Calu3 (cell line): ENCODE results near the gene MSH4. TPM values are rescaled to one million over a fixed set of nuclear protein-coding genes. Genes with fewer than 3 reads are reported as not detected.

Experiments
- BruUV-seq: library from RNA; stranded (reverse); fragments of 400-500 nt; replicated peaks from 2 replicates; lab custom pipeline; 2021; lab: Mats Ljungman, UMichigan
- CTCF ChIA-PET: fragments of 300-600 bp; sonication (Branson Sonifier 250); formaldehyde crosslinking; loops from one replicate; lab custom pipeline; 2022; ENCODE audit warnings: antibody characterized with exemption; lab: Charles Lee
- DNase-seq: peaks from one replicate; pipeline ENCODE4 v3.0.0; 2022
- H3K27ac Mint-ChIP-seq: one replicate; pipeline ENCODE4 v1.8.0; 2022; ENCODE audit warnings: mixed read lengths; ENCODE audit not compliant: unreplicated experiment
- H3K27me3 Mint-ChIP-seq: one replicate; pipeline ENCODE4 v1.8.0; 2022; ENCODE audit warnings: mixed read lengths; ENCODE audit not compliant: unreplicated experiment
- H3K36me3 Mint-ChIP-seq: one replicate; pipeline ENCODE4 v1.8.0; 2022; ENCODE audit warnings: mild to moderate bottlenecking, moderate library complexity, mixed read lengths; ENCODE audit not compliant: insufficient read depth, unreplicated experiment
- H3K4me1 Mint-ChIP-seq: one replicate; pipeline ENCODE4 v1.8.0; 2022; ENCODE audit warnings: mild to moderate bottlenecking, low read depth, mixed read lengths; ENCODE audit not compliant: unreplicated experiment
- H3K4me3 Mint-ChIP-seq: one replicate; pipeline ENCODE4 v1.8.0; 2022; ENCODE audit warnings: mild to moderate bottlenecking, low read depth, moderate library complexity, mixed read lengths; ENCODE audit not compliant: unreplicated experiment
- H3K9me3 Mint-ChIP-seq: one replicate; pipeline ENCODE4 v1.8.0; 2022; ENCODE audit warnings: low read depth, mixed read lengths; ENCODE audit not compliant: unreplicated experiment
- intact Hi-C: fragments of 100-400 bp; cut with micrococcal nuclease; formaldehyde crosslinking; loops from one replicate; pipeline ENCODE4 v1.10.0; 2022; ENCODE audit not compliant: unreplicated experiment
- total RNA-seq: library from RNA; stranded (reverse); gene quantifications from 2 replicates; pipeline ENCODE4 v1.2.3, GENCODE V29; 2022
- TF ChIP-seq, protein P1 (sequence below): fragments of 200-600 bp; IDR thresholded peaks from one replicate; pipeline ENCODE4 v1.8.0; 2022; ENCODE audit warnings: antibody characterized with exemption; ENCODE audit not compliant: unreplicated experiment

The MSH4 gene
- total RNA-seq, 1 experiment from 2014 or later, result 0.83 TPM

DNA sequence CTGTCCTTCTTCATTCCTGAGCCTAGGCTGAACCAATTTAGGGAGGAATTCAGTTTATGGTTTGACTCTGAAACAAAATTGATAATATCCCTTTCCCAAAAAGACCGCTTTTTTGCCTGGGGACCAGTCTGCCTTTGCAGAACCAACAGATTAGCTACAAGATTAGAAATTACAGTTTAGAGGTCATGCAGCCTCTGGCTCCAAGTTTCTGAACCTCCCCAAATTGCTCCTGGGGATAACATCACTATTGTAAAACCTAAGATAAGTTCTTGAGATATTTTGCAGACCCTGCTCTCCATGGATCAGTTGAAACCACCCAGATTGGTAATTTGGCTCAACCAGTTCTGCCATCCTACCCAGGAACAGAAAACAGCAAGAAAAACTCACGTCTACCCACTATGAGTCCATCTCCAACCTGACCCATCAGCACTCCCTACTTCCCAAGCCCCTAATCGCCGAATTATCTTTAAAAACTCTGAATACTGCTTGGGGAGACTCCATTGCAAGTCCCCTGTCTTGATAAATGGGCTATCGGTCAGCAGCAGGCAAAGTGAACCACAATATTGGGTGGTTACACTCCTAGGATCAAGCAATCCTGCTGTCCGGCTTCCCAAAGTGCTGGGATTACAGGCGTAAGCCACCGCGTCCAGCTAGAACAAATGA lies 11.2 kb upstream of the MSH4 start:
- no peak for DNase-seq
- BruUV-seq, result TSS peak; percentile 99
- Mint-ChIP-seq H3K4me1 (peaks cover 15% of the 10 kb centered on the region), H3K36me3 (peaks cover 51% of the 10 kb centered on the region), H3K4me3 (peak overlapping the region; percentile 88), H3K9me3 (peaks cover 2% of the 10 kb centered on the region), H3K27me3 (peaks cover 11% of the 10 kb centered on the region), H3K27ac (peak overlapping the region; percentile 94)
- CTCF ChIA-PET, result interaction anchor here (0.8 to 1.3 kb wide), 2 partner anchors 16 to 552 kb away, joined by 3 read pairs; no protein-coding TSS in a partner anchor
- TF ChIP-seq, protein P1, sequence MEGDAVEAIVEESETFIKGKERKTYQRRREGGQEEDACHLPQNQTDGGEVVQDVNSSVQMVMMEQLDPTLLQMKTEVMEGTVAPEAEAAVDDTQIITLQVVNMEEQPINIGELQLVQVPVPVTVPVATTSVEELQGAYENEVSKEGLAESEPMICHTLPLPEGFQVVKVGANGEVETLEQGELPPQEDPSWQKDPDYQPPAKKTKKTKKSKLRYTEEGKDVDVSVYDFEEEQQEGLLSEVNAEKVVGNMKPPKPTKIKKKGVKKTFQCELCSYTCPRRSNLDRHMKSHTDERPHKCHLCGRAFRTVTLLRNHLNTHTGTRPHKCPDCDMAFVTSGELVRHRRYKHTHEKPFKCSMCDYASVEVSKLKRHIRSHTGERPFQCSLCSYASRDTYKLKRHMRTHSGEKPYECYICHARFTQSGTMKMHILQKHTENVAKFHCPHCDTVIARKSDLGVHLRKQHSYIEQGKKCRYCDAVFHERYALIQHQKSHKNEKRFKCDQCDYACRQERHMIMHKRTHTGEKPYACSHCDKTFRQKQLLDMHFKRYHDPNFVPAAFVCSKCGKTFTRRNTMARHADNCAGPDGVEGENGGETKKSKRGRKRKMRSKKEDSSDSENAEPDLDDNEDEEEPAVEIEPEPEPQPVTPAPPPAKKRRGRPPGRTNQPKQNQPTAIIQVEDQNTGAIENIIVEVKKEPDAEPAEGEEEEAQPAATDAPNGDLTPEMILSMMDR, result no peak
- intact Hi-C loops, result no loop called here

DNA sequence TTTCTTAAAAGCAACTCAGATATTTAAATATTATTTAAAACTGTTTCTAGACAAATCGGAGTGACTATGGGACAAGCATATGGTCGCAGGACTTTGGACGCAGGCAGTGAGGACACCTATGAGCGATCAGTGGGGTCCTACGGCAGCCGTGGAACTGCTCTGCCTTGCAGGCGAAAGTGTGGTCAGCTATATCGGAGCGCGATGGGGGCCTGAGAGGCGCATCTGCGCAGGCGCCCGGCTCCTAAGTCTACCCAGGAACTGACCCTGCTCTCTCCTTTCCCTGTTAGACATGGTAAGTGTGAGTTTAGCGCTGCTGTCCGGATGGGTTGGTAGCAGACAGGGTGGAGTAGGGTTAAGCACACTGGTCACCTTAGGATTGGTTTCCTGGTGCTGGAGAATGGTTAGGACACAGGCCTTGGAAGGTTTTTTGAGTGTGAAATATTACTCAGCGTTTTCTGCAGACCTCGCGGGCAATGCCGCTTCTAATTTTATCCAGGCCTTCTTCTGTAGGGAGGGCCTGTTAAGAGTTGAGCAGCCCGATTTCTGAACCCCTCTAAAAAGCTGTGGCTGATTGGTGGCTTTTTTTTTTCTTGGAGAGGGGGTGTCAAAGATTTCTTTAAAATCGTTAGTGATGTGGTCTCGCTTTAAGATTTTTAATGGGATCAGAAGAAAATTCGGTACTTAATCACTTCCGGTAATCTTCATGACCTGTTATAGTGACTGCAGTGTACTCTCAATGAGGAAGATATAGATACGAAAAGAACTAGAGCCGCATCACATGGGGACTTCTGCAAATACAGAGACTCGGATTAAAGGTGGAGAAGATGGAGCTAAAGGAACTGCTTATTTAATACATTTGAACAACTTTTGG lies 10.5 kb upstream of the MSH4 start, which contains the start of gene RABGGTB:
TSS of gene RABGGTB (plus strand) at position 274 of the 871 bp plus-strand sequence. CDS start at position 290, 16 bp downstream.
- CTCF ChIA-PET, result interaction anchor here (1.3 kb wide), 1 partner anchor 553 kb away, joined by 3 read pairs; no protein-coding TSS in a partner anchor
- peaks cover 59% of the 10 kb centered on the region for H3K36me3 Mint-ChIP-seq

DNA sequence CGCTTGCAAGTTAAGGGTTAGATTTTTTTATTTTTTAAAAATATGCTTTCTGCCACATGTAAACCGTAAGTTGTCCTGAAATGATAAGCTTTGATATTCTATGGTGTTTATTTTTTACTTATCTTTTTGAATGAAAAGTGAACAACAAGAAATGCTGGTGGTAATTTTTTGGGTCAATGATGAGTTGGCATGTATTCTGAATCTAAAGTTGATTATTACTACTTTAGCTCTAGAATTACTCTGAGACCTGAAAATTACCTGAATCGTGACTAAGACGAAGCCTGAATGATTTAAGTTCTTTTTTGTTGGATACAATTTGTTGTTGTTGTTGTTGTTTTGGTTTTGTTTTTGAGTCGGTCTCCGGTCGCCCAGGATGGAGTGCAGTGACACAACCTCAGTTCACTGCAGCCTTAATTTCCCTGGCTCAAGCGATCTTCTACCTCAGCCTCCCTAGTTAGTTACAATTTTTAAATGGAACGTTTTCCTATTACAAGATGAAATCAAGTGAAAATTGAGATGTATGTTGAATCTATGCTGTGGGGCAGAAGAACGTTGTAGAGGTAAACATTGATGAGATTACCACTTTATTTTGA lies 9.7 kb upstream of the MSH4 start:
- H3K9me3 Mint-ChIP-seq, result no peaks in the 10 kb centered on the region
- peak overlapping the region; percentile 88 for H3K4me3 Mint-ChIP-seq
- H3K36me3 Mint-ChIP-seq, result peaks cover 66% of the 10 kb centered on the region
- TF ChIP-seq, protein P1, result no peak
- no peaks in the 10 kb centered on the region for H3K27me3 Mint-ChIP-seq
- CTCF ChIA-PET, result no interaction called here
- intact Hi-C loops, result no loop called here
- BruUV-seq, result no TSS peak
- peaks cover 29% of the 10 kb centered on the region for H3K4me1 Mint-ChIP-seq
- peak overlapping the region; percentile 94 for H3K27ac Mint-ChIP-seq
- DNase-seq, result no peak

More for the DNA sequence above, 10.5 kb upstream of the MSH4 start, which contains the start of gene RABGGTB:
- Mint-ChIP-seq H3K27ac (peak within 1 kb of the TSS; percentile 94), H3K4me3 (peak within 1 kb of the TSS; percentile 88), H3K9me3 (peaks cover 2% of the 10 kb centered on the region), H3K4me1 (peaks cover 23% of the 10 kb centered on the region), H3K27me3 (peaks cover 3% of the 10 kb centered on the region)
- TF ChIP-seq, protein P1, result no peak
- TSS peak; percentile 65 for BruUV-seq
- intact Hi-C loops, result no loop called here
- DNase-seq, result peak; percentile 96

DNA sequence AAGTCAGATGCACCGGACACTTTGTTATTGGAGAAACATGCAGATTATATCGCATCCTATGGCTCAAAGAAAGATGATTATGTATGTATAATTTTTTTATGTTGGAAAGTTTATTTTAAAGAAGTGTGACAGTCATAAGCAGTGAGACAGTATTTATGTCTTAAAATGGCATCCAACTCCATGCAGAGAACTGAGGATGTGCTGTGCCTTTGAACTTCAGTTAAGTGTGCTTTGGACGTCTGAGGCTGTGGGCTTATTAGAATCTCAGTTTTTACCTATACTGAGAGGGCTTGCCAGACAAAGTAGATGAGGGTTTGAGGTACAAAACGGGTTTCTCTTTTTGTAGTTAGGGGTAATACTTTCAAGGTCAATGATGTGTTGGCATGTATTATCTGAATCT lies 9.2 kb upstream of the MSH4 start:
- H3K27me3 Mint-ChIP-seq, result no peaks in the 10 kb centered on the region
- no peaks in the 10 kb centered on the region for H3K9me3 Mint-ChIP-seq
- no TSS peak for BruUV-seq
- CTCF ChIA-PET, result interaction anchor here (0.6 kb wide), 1 partner anchor 11 kb away, joined by 3 read pairs; no protein-coding TSS in a partner anchor
- no peak for DNase-seq
- H3K36me3 Mint-ChIP-seq, result peaks cover 72% of the 10 kb centered on the region
- TF ChIP-seq, protein P1, result no peak
- intact Hi-C loops, result no loop called here
- H3K4me1 Mint-ChIP-seq, result peaks cover 29% of the 10 kb centered on the region
- peak overlapping the region; percentile 94 for H3K27ac Mint-ChIP-seq
- H3K4me3 Mint-ChIP-seq, result peak overlapping the region; percentile 88
